Measurements from ENCODE around the gene ARHGAP23. TPM values are rescaled to one million over a fixed set of nuclear protein-coding genes. Genes with fewer than 3 reads are reported as not detected.

Gene ARHGAP23
- total RNA-seq (2021), result 19.0 and 24.9 TPM in 2 replicates
- Bru-seq, nascent RNA, result percentile 45 among the genes with signal in this experiment
- percentile 50 among the genes with signal in this experiment for BruChase-seq, experiment 1, labeled RNA remaining after a 2-hour chase
- BruChase-seq, experiment 2, labeled RNA remaining after a 6-hour chase, result percentile 55 among the genes with signal in this experiment
- long read RNA-seq, partial matches to known transcripts, result 6 of 20 reads
- long read RNA-seq, other reads (novel, unspliced or antisense), result 14 of 20 reads

DNA sequence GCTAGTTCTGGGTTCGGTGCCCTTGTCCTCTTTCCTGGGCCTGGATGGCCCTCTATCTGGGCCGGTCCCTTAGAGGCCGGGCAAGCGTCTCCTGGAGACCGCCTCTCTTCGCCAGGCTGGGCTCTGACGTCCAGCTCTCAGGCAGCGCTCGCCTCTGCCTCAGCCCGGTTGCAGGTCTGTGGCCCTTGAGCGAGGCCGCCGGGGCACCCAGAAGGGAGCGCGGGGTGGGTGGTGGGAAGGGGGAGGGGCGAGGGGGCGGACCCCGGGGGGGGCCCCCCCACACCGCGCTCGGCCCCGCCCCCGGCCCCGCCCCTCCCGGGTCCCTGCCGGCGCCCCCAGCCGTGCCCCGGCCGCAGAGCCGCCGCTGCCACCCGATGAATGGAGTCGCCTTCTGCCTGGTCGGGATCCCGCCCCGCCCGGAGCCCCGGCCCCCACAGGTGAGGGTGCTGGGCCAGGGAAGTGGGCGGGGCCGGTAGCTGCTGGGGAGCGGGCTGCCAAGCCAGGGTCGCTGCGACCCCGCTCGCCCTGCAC lies at the start of gene ARHGAP23:
ARHGAP23 (plus strand) TSS at position 353 of the 531 bp plus-strand sequence; CDS start at position 375, 22 bp downstream.
- Histone ChIP-seq H3K36me3 (ENCODE audit: insufficient read depth, low read length, poor library complexity, severe bottlenecking) (no peaks in the 10 kb centered on the region), H3K27me3 (replicated peaks; ENCODE audit: insufficient read depth, low read depth, low read length, poor library complexity) (no peaks in the 10 kb centered on the region), H3K9me3 (ENCODE audit: low read depth, low read length, poor library complexity, severe bottlenecking) (no peaks in the 10 kb centered on the region), H3K27ac (ENCODE audit: low read depth, low read length, poor library complexity, severe bottlenecking) (no peak within 1 kb of the TSS), H3K4me1 (ENCODE audit: insufficient read depth, low read length, poor library complexity, severe bottlenecking) (no peaks in the 10 kb centered on the region), H3K4me3 (ENCODE audit: low read depth, low read length, poor library complexity, severe bottlenecking) (peak within 1 kb of the TSS; percentile 54)
- no peak for TF ChIP-seq EZH2 (IDR thresholded peaks at IDR 0.05; ENCODE audit: borderline replicate concordance, low read depth, low read length, poor library complexity, severe bottlenecking)
- ChIA-PET CTCF (no interaction called here), POLR2A (ENCODE audit: low non-redundant PET) (no interaction called here)
- intact Hi-C loops (cut with micrococcal nuclease; ENCODE audit: unreplicated experiment), result no loop called here
- no TSS peak for BruUV-seq (replicated peaks)
- DNase-seq (ENCODE audit: low spot score), result peak; percentile 6

DNA sequence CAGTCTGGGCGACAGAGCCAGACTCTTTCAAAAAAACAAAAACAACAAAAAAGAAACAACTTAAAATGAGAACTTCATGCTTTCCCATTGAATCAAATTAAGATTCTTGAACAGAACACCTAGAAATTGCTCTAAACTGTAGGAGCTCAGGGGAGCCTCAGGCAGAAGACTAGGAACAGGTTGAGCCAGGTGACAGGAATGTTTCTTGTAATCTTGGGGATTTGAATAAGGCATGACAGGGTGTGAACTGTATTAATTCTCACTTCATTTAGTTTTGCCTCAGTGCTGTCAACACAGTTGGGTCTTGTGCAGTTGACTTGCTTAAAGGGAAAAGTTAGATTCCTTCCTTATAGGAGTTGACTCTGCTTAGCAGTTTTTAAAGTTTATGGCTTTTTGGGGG lies 48.8 kb upstream of the ARHGAP23 start:
- H3K4me1 ChIP-seq (ENCODE audit: insufficient read depth, low read length, poor library complexity, severe bottlenecking), result no peaks in the 10 kb centered on the region
- TF ChIP-seq, protein P1, sequence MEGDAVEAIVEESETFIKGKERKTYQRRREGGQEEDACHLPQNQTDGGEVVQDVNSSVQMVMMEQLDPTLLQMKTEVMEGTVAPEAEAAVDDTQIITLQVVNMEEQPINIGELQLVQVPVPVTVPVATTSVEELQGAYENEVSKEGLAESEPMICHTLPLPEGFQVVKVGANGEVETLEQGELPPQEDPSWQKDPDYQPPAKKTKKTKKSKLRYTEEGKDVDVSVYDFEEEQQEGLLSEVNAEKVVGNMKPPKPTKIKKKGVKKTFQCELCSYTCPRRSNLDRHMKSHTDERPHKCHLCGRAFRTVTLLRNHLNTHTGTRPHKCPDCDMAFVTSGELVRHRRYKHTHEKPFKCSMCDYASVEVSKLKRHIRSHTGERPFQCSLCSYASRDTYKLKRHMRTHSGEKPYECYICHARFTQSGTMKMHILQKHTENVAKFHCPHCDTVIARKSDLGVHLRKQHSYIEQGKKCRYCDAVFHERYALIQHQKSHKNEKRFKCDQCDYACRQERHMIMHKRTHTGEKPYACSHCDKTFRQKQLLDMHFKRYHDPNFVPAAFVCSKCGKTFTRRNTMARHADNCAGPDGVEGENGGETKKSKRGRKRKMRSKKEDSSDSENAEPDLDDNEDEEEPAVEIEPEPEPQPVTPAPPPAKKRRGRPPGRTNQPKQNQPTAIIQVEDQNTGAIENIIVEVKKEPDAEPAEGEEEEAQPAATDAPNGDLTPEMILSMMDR (conservative IDR thresholded peaks at IDR 0.05; ENCODE audit: low read depth, low read length), result no peak
- no peak for TF ChIP-seq EZH2 (IDR thresholded peaks at IDR 0.05; ENCODE audit: borderline replicate concordance, low read depth, low read length, poor library complexity, severe bottlenecking)
- ChIA-PET CTCF (no interaction called here), POLR2A (ENCODE audit: low non-redundant PET) (no interaction called here)
- DNase-seq (ENCODE audit: low spot score), result no peak
- intact Hi-C loops (cut with micrococcal nuclease; ENCODE audit: unreplicated experiment), result no loop called here
- BruUV-seq (replicated peaks), result no TSS peak
- no peaks in the 10 kb centered on the region for H3K27me3 ChIP-seq (replicated peaks; ENCODE audit: insufficient read depth, low read depth, low read length, poor library complexity)
- H3K4me3 ChIP-seq (ENCODE audit: low read depth, low read length, poor library complexity, severe bottlenecking), result no peak overlapping the region
- no peaks in the 10 kb centered on the region for H3K9me3 ChIP-seq (ENCODE audit: low read depth, low read length, poor library complexity, severe bottlenecking)
- no peak overlapping the region for H3K27ac ChIP-seq (ENCODE audit: low read depth, low read length, poor library complexity, severe bottlenecking)
- H3K36me3 ChIP-seq (ENCODE audit: insufficient read depth, low read length, poor library complexity, severe bottlenecking), result no peaks in the 10 kb centered on the region

GRCh38 chr17:38395090-38395489 lies 33.2 kb upstream of the ARHGAP23 start:
- TF ChIP-seq, protein P1 (conservative IDR thresholded peaks at IDR 0.05; ENCODE audit: low read depth, low read length), result no peak
- TF ChIP-seq EZH2 (IDR thresholded peaks at IDR 0.05; ENCODE audit: borderline replicate concordance, low read depth, low read length, poor library complexity, severe bottlenecking), result no peak
- CTCF ChIA-PET, result no interaction called here
- no peak for DNase-seq (ENCODE audit: low spot score)

DNA sequence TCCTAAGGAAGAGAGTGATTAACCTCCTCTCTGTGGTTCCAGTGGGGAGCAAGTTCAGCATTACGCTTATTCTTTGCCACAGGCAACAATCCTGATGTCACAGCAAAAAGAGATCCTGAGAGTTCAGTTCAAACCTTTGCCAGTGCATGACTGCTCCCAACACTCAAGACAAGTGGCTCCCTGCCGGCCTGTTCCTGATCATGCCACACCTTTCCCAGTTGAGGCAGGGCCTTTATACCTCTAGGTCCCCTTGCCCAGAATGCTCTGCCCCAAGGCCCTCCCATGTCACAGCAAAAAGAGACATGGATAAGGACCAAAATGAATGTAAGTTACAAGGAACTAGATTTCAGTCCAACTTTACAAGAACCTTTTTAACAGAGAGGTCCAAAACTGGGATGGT lies 31.0 kb upstream of the ARHGAP23 start:
- BruUV-seq (replicated peaks), result no TSS peak
- Histone ChIP-seq H3K9me3 (ENCODE audit: low read depth, low read length, poor library complexity, severe bottlenecking) (no peaks in the 10 kb centered on the region), H3K27ac (ENCODE audit: low read depth, low read length, poor library complexity, severe bottlenecking) (no peak overlapping the region), H3K4me3 (ENCODE audit: low read depth, low read length, poor library complexity, severe bottlenecking) (no peak overlapping the region), H3K4me1 (ENCODE audit: insufficient read depth, low read length, poor library complexity, severe bottlenecking) (no peaks in the 10 kb centered on the region), H3K27me3 (replicated peaks; ENCODE audit: insufficient read depth, low read depth, low read length, poor library complexity) (no peaks in the 10 kb centered on the region), H3K36me3 (ENCODE audit: insufficient read depth, low read length, poor library complexity, severe bottlenecking) (no peaks in the 10 kb centered on the region)
- TF ChIP-seq EZH2 (IDR thresholded peaks at IDR 0.05; ENCODE audit: borderline replicate concordance, low read depth, low read length, poor library complexity, severe bottlenecking), result no peak
- TF ChIP-seq, protein P1 (conservative IDR thresholded peaks at IDR 0.05; ENCODE audit: low read depth, low read length), result no peak
- intact Hi-C loops (cut with micrococcal nuclease; ENCODE audit: unreplicated experiment), result no loop called here
- no peak for DNase-seq (ENCODE audit: low spot score)
- ChIA-PET CTCF (no interaction called here), POLR2A (ENCODE audit: low non-redundant PET) (no interaction called here)

More at GRCh38 chr17:38395090-38395489, 33.2 kb upstream of the ARHGAP23 start:
- Histone ChIP-seq H3K9me3 (ENCODE audit: low read depth, low read length, poor library complexity, severe bottlenecking) (no peaks in the 10 kb centered on the region), H3K4me1 (ENCODE audit: insufficient read depth, low read length, poor library complexity, severe bottlenecking) (no peaks in the 10 kb centered on the region), H3K4me3 (ENCODE audit: low read depth, low read length, poor library complexity, severe bottlenecking) (no peak overlapping the region), H3K27me3 (replicated peaks; ENCODE audit: insufficient read depth, low read depth, low read length, poor library complexity) (no peaks in the 10 kb centered on the region), H3K36me3 (ENCODE audit: insufficient read depth, low read length, poor library complexity, severe bottlenecking) (no peaks in the 10 kb centered on the region), H3K27ac (ENCODE audit: low read depth, low read length, poor library complexity, severe bottlenecking) (no peak overlapping the region)
- POLR2A ChIA-PET (ENCODE audit: low non-redundant PET), result no interaction called here
- no TSS peak for BruUV-seq (replicated peaks)
- intact Hi-C loops (cut with micrococcal nuclease; ENCODE audit: unreplicated experiment), result no loop called here

All from A673 (cell line).